ENCODE results near the gene CGB5. TPM values are rescaled to one million over a fixed set of nuclear protein-coding genes. Genes with fewer than 3 reads are reported as not detected.
"Not testable (repeated sequence)": the region's sequence is repeated elsewhere in the genome, so short reads cannot be mapped to it uniquely, and the experiment has no call there.

CGB5 gene
- total and polyA plus RNA-seq, 4 experiments from 2014 or later = not detected

- Histone ChIP-seq H3K9me3 (ENCODE audit: control insufficient read depth in 1 of 2, low read length in 2 of 2) (no peaks in the 10 kb centered on the region), H3K27me3 (ENCODE audit: insufficient read depth, low read length) (peaks cover 9% of the 10 kb centered on the region), H3K36me3 (ENCODE audit: insufficient read depth, low read length) (no peaks in the 10 kb centered on the region), H3K4me1 (ENCODE audit: insufficient read depth, low read length) (no peaks in the 10 kb centered on the region), H3K27ac (ENCODE audit: low read depth, low read length) (no peak overlapping the region), H3K4me3 (ENCODE audit: low read length in 2 of 2) (no peak overlapping the region)
- Mint-ChIP-seq H3K27ac (no peak overlapping the region), H3K4me3 (peak overlapping the region in 5 of 8 donors; percentile 8 to 82 (median 60)), H3K4me1 (peaks cover 6 to 19% (median 12%) of the 10 kb centered on the region in 4 donors), H3K36me3 (no peaks in the 10 kb centered on the region), H3K9me3 (peaks cover 0 to 11% (median 3%) of the 10 kb centered on the region in 8 donors), H3K27me3 (peaks cover 41 to 45% of the 10 kb centered on the region in 2 donors)
- DNase-seq = no peak
- ChIA-PET POLR2A (ENCODE audit: partially characterized antibody) (no interaction called here), CTCF (ENCODE audit: partially characterized antibody) (interaction anchor here (1.0 kb wide), 1 partner anchor 9 kb away, joined by 3 read pairs; no protein-coding TSS in a partner anchor)
- intact Hi-C loops (cut with micrococcal nuclease) = no loop called here
These were observed 30.1 kb downstream of the CGB5 start for GRCh38 chr19:49073514-49074378.

- H3K4me3 ChIP-seq (ENCODE audit: low read length in 2 of 2); H3K9me3 ChIP-seq (ENCODE audit: control insufficient read depth in 1 of 2, low read length in 2 of 2); H3K27ac ChIP-seq (ENCODE audit: low read depth, low read length); H3K36me3 Mint-ChIP-seq; H3K27ac Mint-ChIP-seq; H3K9me3 Mint-ChIP-seq; H3K36me3 ChIP-seq (ENCODE audit: insufficient read depth, low read length); H3K4me3 Mint-ChIP-seq; H3K27me3 ChIP-seq (ENCODE audit: insufficient read depth, low read length); DNase-seq; POLR2A ChIA-PET (ENCODE audit: partially characterized antibody); H3K4me1 ChIP-seq (ENCODE audit: insufficient read depth, low read length): not testable (repeated sequence)
- intact Hi-C loops (cut with micrococcal nuclease) = loop anchor here (1.0 kb wide), 1 partner anchor 71 kb away; no protein-coding TSS in a partner anchor
- Mint-ChIP-seq H3K27me3 (peaks cover 36% of the 10 kb centered on the region in 2 donors), H3K4me1 (peaks cover 6 to 19% (median 12%) of the 10 kb centered on the region in 4 donors)
- CTCF ChIA-PET (ENCODE audit: partially characterized antibody) = interaction anchor here (1.3 kb wide), 1 partner anchor 71 kb away, joined by 3 read pairs; no protein-coding TSS in a partner anchor
These were observed 31.2 kb downstream of the CGB5 start for GRCh38 chr19:49074869-49075268.

GRCh38 chr19:49080392-49080791 is 36.7 kb downstream of the CGB5 start:
- H3K36me3 Mint-ChIP-seq = peaks cover 0 to 5% of the 10 kb centered on the region in 2 donors
- no peak for DNase-seq
- H3K4me1 Mint-ChIP-seq = peaks cover 2 to 12% (median 6%) of the 10 kb centered on the region in 4 donors
- Histone ChIP-seq H3K27ac (ENCODE audit: low read depth, low read length) (no peak overlapping the region), H3K27me3 (ENCODE audit: insufficient read depth, low read length) (no peaks in the 10 kb centered on the region), H3K4me3 (ENCODE audit: low read length in 2 of 2) (no peak overlapping the region), H3K4me1 (ENCODE audit: insufficient read depth, low read length) (peaks cover 4% of the 10 kb centered on the region), H3K36me3 (ENCODE audit: insufficient read depth, low read length) (no peaks in the 10 kb centered on the region), H3K9me3 (ENCODE audit: control insufficient read depth in 1 of 2, low read length in 2 of 2) (no peaks in the 10 kb centered on the region)
- POLR2A ChIA-PET (ENCODE audit: partially characterized antibody) = no interaction called here
- intact Hi-C loops (cut with micrococcal nuclease) = no loop called here
- H3K27ac Mint-ChIP-seq = peak overlapping the region in 1 of 7 donors; percentile 74
- CTCF ChIA-PET (ENCODE audit: partially characterized antibody) = interaction anchor here (1.0 kb wide), 1 partner anchor 17 kb away, joined by 3 read pairs; no protein-coding TSS in a partner anchor
- H3K9me3 Mint-ChIP-seq = peaks cover 0 to 2% (median 0%) of the 10 kb centered on the region in 8 donors
- H3K27me3 Mint-ChIP-seq = peaks cover 7 to 11% of the 10 kb centered on the region in 2 donors
- no peak overlapping the region for H3K4me3 Mint-ChIP-seq

- Mint-ChIP-seq H3K27me3 (peaks cover 3 to 5% of the 10 kb centered on the region in 2 donors), H3K9me3 (peaks cover 0 to 2% (median 0%) of the 10 kb centered on the region in 8 donors), H3K27ac (no peak overlapping the region), H3K4me1 (peaks cover 4 to 16% (median 13%) of the 10 kb centered on the region in 4 donors), H3K4me3 (no peak overlapping the region), H3K36me3 (peaks cover 0 to 13% of the 10 kb centered on the region in 2 donors)
- H3K27me3 ChIP-seq (ENCODE audit: insufficient read depth, low read length) = no peaks in the 10 kb centered on the region
- no peaks in the 10 kb centered on the region for H3K36me3 ChIP-seq (ENCODE audit: insufficient read depth, low read length)
- no peak for DNase-seq
- POLR2A ChIA-PET (ENCODE audit: partially characterized antibody) = no interaction called here
- H3K9me3 ChIP-seq (ENCODE audit: control insufficient read depth in 1 of 2, low read length in 2 of 2) = no peaks in the 10 kb centered on the region
- no peak overlapping the region for H3K4me3 ChIP-seq (ENCODE audit: low read length in 2 of 2)
- H3K4me1 ChIP-seq (ENCODE audit: insufficient read depth, low read length) = peaks cover 10% of the 10 kb centered on the region
- CTCF ChIA-PET (ENCODE audit: partially characterized antibody) = interaction anchor here (1.0 kb wide), 1 partner anchor 17 kb away, joined by 3 read pairs; no protein-coding TSS in a partner anchor
- no peak overlapping the region for H3K27ac ChIP-seq (ENCODE audit: low read depth, low read length)
- intact Hi-C loops (cut with micrococcal nuclease) = no loop called here
These were observed 37.6 kb downstream of the CGB5 start for GRCh38 chr19:49081273-49081672.

- no peaks in the 10 kb centered on the region for H3K36me3 ChIP-seq (ENCODE audit: insufficient read depth, low read length)
- peaks cover 0 to 2% (median 0%) of the 10 kb centered on the region in 8 donors for H3K9me3 Mint-ChIP-seq
- peak overlapping the region; percentile 81 for H3K27ac ChIP-seq (ENCODE audit: low read depth, low read length)
- peak overlapping the region; percentile 76 to 98 (median 93) for H3K27ac Mint-ChIP-seq
- peaks cover 0 to 3% of the 10 kb centered on the region in 2 donors for H3K27me3 Mint-ChIP-seq
- ChIA-PET POLR2A (ENCODE audit: partially characterized antibody) (no interaction called here), CTCF (ENCODE audit: partially characterized antibody) (interaction anchor here (1.2 kb wide), 1 partner anchor 62 kb away, joined by 4 read pairs; no protein-coding TSS in a partner anchor)
- no peaks in the 10 kb centered on the region for H3K27me3 ChIP-seq (ENCODE audit: insufficient read depth, low read length)
- H3K9me3 ChIP-seq (ENCODE audit: control insufficient read depth in 1 of 2, low read length in 2 of 2) = no peaks in the 10 kb centered on the region
- intact Hi-C loops (cut with micrococcal nuclease) = loop anchor here (1.0 to 5.0 kb wide), 4 partner anchors 30 to 465 kb away; partner anchors contain the start of genes GYS1, LIN7B, RPL18 and RUVBL2
- DNase-seq = no peak
- H3K4me3 Mint-ChIP-seq = peak overlapping the region; percentile 82 to 96 (median 94)
- peak overlapping the region in 1 of 2 donors; percentile 95 for H3K4me3 ChIP-seq (ENCODE audit: low read length in 2 of 2)
- peaks cover 13 to 31% of the 10 kb centered on the region in 2 donors for H3K36me3 Mint-ChIP-seq
- H3K4me1 ChIP-seq (ENCODE audit: insufficient read depth, low read length) = peaks cover 32% of the 10 kb centered on the region
- peaks cover 20 to 42% (median 29%) of the 10 kb centered on the region in 4 donors for H3K4me1 Mint-ChIP-seq
These were observed 40.8 kb downstream of the CGB5 start for GRCh38 chr19:49084206-49085019.

GRCh38 chr19:49085020-49085867 is 41.6 kb downstream of the CGB5 start, which contains the start of gene SNRNP70:
TSS of gene SNRNP70 (plus strand) at chr19:49085451. CDS start at chr19:49086415, 964 bp downstream.
- Mint-ChIP-seq H3K9me3 (peaks cover 0 to 2% (median 0%) of the 10 kb centered on the region in 8 donors), H3K27me3 (peaks cover 0 to 3% of the 10 kb centered on the region in 2 donors), H3K4me1 (peaks cover 22 to 46% (median 32%) of the 10 kb centered on the region in 4 donors), H3K36me3 (peaks cover 15 to 33% of the 10 kb centered on the region in 2 donors), H3K4me3 (peak within 1 kb of the TSS; percentile 82 to 96 (median 94)), H3K27ac (peak within 1 kb of the TSS; percentile 88 to 98 (median 93))
- Histone ChIP-seq H3K4me3 (ENCODE audit: low read length in 2 of 2) (peak within 1 kb of the TSS; percentile 72 to 95), H3K4me1 (ENCODE audit: insufficient read depth, low read length) (peaks cover 32% of the 10 kb centered on the region), H3K36me3 (ENCODE audit: insufficient read depth, low read length) (peaks cover 5% of the 10 kb centered on the region), H3K27me3 (ENCODE audit: insufficient read depth, low read length) (no peaks in the 10 kb centered on the region), H3K27ac (ENCODE audit: low read depth, low read length) (peak within 1 kb of the TSS; percentile 81), H3K9me3 (ENCODE audit: control insufficient read depth in 1 of 2, low read length in 2 of 2) (no peaks in the 10 kb centered on the region)
- DNase-seq = peak; percentile 99 to 100 (median 100)
- intact Hi-C loops (cut with micrococcal nuclease) = loop anchor here (1.0 to 5.0 kb wide), 4 partner anchors 29 to 466 kb away; partner anchors contain the start of genes GYS1, LIN7B, RPL18 and RUVBL2
- POLR2A ChIA-PET (ENCODE audit: partially characterized antibody) = no interaction called here
- CTCF ChIA-PET (ENCODE audit: partially characterized antibody) = interaction anchor here (3.9 kb wide), 1 partner anchor 13 kb away, joined by 28 read pairs; no protein-coding TSS in a partner anchor
